ENCODE data around the gene ABCA6.
"Not testable (repeated sequence)": the region's sequence is repeated elsewhere in the genome, so short reads cannot be mapped to it uniquely, and the experiment has no call there.

ABCA6 gene, protein sequence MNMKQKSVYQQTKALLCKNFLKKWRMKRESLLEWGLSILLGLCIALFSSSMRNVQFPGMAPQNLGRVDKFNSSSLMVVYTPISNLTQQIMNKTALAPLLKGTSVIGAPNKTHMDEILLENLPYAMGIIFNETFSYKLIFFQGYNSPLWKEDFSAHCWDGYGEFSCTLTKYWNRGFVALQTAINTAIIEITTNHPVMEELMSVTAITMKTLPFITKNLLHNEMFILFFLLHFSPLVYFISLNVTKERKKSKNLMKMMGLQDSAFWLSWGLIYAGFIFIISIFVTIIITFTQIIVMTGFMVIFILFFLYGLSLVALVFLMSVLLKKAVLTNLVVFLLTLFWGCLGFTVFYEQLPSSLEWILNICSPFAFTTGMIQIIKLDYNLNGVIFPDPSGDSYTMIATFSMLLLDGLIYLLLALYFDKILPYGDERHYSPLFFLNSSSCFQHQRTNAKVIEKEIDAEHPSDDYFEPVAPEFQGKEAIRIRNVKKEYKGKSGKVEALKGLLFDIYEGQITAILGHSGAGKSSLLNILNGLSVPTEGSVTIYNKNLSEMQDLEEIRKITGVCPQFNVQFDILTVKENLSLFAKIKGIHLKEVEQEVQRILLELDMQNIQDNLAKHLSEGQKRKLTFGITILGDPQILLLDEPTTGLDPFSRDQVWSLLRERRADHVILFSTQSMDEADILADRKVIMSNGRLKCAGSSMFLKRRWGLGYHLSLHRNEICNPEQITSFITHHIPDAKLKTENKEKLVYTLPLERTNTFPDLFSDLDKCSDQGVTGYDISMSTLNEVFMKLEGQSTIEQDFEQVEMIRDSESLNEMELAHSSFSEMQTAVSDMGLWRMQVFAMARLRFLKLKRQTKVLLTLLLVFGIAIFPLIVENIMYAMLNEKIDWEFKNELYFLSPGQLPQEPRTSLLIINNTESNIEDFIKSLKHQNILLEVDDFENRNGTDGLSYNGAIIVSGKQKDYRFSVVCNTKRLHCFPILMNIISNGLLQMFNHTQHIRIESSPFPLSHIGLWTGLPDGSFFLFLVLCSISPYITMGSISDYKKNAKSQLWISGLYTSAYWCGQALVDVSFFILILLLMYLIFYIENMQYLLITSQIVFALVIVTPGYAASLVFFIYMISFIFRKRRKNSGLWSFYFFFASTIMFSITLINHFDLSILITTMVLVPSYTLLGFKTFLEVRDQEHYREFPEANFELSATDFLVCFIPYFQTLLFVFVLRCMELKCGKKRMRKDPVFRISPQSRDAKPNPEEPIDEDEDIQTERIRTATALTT (N-terminal part only)

DNA sequence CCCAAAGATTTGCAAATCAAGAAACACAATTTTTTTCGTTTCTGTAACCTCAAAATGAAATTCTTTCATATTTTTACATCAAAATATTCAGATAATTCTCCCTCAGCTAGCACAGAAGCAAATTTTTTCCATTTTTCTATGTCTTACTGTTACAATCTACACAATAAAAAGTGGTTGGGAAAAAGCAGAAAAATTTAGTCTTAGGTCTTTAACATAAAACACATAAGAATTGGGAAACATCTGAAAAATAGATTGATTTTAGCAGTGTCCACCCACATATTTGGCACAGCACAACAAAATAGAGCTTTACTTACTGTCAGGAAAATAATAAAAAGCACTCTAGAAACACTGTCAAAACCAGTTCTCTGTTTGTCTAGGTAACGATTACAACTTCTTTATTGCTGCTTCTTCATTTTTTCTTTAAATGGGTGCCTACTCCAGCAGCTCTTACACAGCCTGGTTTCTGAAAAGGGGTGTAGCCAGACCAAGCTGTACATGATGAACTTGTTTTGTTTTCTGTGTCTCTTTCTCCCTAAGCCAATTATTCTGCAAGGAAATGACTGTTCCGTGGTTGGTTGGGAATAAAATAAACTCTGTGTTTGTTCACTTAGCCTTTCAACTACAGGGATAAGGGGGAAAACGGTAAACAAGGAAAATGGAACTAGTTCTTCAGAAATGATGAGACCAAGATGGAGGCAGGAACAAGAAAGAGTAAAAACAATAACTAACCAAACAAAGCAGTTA lies at the start of gene ABCA6:
Gene ABCA6 (minus strand): TSS at position 465 of the 744 bp plus-strand sequence. CDS start 1,192 bp downstream, outside the sequence.
- DNase-seq (ENCODE audit: low read depth) = no peak

DNA sequence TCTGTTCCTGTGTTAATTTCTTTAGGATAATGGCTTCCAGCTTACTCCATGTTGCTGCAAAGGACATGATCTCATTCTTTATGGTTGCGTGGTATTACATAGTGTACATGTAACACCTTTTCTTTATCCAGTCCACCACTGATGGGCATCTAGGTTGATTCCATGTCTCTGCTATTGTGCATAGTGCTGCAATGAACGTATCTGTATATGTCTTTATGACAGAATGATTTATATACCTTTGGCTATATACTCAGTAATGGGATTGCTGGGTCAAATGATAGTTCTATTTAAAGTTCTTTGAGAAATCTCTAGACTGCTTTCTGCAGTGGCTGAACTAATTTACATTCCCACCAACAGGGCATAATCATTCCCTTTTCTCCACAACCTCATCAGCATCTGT lies 47.1 kb upstream of the ABCA6 start:
- no peak for DNase-seq (ENCODE audit: low read depth)

DNA sequence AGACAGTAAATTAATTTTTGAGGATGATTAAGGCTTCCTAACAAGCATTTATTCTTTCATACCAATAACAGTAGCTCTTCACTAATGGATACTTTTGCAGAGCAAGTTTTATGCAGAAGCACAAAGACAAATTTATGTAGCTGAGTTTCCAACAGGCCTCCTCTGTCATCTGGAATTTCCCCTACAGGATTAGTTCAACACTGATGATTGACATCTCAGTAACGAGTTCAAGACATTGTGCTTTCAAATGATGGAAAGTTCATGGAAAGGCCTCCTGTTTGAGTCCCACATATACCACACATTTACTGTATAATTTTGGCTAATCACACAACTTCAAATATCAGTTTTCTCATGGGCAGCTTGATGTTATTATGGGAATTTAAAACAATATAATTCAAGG lies 46.4 kb upstream of the ABCA6 start:
- DNase-seq (ENCODE audit: low read depth) = no peak

DNA sequence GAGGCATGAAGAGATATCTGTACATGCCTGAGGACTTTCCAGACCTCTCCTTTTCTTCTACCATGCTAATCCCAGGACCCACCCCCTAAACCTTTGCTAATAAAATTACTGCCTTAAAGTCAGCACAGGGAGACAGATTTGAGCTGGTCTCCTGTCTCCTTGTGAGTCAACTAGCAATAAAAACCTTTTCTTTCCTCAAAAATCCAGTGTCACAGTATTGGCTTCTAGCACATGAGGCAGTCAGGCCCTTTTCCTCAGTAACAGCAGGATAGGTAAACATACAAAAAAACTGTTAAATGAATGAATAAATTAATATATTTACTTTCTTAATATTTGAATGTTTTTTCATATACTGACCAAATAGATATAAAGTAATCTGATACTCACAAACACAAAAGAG lies 45.6 kb upstream of the ABCA6 start:
- DNase-seq (ENCODE audit: low read depth) = no peak

DNA sequence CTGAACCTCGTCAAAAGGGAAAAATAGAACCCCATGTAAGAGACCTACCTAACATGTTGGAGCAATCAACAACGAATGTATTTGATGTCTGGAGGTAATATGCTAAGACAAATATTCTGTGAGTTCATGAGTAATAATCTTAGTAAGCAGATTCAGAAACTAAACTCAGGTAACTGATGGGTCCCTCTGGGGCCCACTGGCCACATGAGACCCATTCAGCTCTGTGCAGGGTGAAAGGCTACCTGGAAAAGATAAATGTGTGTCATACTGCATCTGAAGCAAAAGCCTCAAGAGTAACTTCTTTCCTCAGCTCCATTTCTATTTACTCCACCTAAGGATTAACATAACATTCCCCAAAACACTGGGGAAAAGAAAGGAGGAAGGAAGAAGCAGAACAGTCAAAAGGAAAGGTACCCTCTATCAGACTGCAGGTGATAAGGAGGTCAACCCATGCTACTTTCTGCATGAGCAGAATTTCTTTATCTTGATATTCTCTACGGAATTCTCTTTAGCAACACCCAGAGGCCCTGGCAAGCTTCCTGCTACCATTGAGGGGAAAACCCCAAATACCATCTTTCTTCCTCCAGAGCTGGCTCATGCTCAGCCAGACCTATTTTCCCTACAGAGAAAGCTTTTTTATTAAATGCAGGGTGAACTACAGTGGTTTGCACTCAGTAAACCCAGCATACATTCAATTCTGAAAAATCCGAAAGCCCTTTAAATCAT lies 37.7 kb upstream of the ABCA6 start:
- DNase-seq (ENCODE audit: low read depth) = no peak

DNA sequence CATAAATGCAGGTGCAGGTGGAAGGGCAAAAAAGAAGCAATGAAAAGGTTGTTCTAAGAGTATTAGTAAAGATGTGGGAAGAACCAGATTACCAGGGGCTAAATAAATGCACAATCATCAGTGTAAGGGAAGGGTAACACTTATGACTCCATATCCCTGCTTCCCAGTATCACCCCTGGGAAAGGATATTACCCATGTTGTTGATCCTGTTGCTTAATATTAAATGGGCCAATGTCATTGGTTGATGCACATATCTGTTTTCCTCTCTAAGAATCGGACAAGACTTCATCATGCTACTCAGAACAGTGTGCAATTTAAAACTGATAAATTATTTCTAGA lies 34.7 kb upstream of the ABCA6 start:
- DNase-seq (ENCODE audit: low read depth) = no peak

DNA sequence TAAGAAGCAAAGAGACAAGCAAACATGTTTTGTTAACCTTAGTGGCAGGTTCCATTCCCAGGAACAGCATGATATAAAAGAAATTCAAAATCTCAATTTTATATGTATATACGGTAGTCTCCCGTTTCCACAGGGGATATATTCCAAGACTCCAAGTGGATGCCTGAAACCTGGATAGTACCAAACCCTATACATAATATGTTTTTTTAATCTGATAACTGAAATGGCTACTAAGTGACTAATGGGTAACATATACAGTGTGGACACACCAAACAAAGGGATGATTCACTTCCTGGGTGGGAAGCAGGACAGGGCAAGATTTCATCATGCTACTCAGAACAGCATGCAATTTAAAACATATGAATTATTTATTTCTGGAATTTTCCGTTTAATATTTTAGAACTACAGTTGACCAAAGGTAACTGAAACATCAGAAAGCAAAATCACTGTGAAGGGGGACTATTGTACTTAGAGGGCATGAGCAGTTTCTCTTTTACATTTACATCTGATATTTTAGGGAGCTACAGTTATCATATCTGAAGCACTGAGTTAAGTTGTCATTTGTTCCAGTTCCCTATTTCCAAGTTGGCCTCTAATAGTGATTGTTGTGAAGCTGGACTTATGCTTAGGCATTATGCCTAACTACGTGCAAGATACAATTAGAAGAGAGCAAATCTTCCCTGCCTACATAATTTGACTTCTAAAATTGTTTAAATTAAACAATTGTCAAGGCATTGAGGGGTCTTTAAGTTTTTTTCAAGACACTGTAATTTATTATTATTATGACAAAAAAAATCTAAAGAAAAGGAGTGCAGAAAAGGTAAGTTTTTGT lies 34.1 kb upstream of the ABCA6 start:
- DNase-seq (ENCODE audit: low read depth) = no peak

DNA sequence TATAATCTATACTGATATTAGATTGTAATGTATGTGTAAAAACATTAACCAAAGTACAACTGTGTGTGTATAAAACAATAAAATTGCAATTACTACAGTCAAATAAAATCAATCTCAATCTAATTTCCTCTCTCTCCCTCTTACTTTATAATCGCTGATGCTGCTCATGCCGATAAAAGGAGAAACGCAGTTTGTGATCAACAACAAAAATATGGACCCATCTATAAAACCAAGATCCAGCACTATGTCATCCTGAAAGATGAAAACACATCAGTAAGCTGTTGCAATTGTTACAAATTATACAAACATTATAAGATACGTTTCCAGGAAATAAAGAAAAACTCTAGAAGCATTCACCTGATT lies 33.5 kb upstream of the ABCA6 start:
- DNase-seq (ENCODE audit: low read depth) = no peak

DNA sequence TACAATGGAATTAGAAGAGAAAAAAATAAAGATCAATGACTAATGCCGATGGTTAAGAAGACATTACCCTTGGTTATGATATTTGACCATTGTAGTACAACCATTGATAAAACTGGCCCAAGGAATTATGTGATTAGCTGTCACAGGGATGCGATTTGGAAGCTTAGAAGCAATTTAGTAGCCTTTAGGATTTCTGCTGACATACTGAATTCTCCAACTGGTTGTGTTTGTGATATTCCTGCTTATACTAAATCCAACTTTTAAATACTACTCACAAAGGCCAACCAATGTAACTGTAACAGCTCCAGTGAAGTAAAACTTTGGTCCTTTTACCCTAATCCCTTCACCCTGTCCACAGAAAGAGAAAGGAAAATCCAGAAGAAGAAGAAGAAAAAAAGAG lies 31.4 kb upstream of the ABCA6 start:
- DNase-seq (ENCODE audit: low read depth) = no peak

DNA sequence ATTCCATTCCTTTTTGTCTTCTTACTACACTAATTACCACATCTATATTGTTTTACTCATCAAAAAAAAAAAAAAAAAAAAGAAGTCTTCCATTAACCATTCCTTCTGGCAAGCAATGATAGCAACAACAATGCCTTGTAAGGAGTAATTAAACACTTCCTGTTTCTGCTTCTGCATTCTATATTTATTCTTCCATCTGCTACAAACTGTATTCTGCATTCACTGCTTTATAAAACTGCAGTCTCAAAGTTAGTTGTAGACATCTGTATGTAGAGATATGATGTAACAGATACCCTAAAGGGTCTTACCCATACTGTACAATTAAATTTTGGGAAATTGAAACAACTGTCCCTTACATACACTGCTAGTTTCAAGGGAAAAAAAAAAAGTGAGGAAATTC lies 28.7 kb upstream of the ABCA6 start:
- no peak for DNase-seq (ENCODE audit: low read depth)

DNA sequence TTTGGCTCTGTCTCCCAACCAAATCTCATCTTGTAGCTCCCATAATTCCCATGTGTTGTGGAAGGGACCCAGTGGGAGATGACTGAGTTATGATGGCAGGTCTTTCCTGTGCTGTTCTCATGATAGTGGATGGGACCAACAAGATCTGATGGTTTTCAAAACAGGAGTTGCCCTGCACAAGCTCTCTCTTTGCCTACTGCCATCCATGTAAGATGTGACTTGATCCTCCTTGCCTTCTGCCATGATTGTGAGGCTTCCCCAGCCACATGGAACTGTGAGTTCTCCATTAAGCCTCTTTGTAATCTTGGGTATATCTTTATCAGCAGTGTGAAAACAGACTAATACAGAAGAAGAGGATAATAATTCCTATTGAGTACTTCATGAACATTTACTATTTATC lies 26.9 kb upstream of the ABCA6 start:
- DNase-seq (ENCODE audit: low read depth) = not testable (repeated sequence)

DNA sequence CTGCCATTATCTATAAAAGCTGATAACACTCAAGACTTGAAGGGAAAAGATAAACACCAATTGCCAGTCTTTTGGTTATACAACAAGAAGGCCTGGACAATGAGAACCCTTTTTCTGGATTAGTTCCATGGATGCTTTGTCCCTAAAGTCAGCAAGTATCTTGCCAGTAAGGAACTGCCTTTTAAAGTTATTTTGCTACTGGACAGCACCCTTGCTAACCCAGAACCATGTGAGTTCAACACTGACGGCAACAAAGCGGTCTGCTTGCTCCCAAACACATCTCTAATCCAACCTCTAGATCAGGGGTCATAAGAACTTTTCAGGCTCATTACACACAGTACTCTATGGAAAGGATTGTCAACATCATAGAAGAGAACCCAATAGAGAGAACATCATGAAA lies 25.3 kb upstream of the ABCA6 start:
- no peak for DNase-seq (ENCODE audit: low read depth)

DNA sequence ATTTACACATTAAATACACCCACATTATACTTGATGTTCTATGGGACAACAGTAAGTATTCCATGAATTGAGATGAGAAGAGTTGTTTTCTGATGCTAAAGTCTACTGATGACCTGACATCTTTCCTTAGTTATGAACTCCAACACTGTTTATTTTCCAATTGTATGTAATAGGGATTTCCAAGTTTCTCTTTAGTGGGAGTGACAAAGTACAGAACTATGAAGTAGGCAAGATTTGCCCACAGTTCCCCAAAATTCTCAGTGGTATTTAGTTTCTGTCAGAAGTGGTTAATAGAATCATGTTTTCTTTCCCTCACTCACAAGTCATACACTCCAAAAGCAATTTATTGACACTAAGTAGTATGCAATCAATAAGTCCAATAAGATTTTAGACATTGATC lies 22.5 kb upstream of the ABCA6 start:
- DNase-seq (ENCODE audit: low read depth) = no peak

DNA sequence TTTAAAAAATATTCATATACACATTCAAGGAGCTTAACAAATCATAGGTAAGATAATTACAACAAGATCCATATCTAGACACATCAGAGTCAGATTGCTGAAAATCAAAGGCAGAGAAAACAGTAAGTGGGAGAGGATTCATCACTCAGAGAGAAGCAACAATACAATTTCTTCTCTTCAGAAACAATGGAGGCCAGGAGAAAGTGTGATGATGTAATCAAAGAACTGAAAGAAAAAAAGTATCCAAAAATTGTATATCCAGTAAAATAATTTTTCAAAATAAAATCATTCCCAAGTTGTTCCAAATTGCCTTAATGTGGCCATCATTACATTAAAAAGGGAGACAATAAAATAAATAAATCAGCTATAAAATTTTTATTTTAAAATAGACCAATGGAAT lies 17.7 kb upstream of the ABCA6 start:
- DNase-seq (ENCODE audit: low read depth) = no peak

DNA sequence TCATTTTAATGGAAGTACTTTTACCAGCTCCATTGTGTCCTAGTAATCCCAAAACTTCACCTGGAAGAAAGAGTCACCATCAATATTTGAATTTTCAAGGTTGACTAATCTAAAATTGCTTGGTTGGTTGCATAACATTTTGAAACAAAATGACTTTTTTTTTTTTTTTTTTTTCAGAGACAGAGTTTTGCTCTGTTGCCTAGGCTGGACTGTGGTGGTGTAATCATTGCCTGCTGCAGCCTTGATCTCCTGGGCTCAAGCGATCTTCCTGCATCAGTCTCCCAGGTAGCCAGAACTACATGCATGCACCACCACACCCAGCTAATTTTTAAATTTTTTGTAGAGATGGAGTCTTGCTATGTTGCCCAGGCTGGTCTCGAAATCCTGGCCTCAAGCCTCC lies 12.6 kb upstream of the ABCA6 start:
- DNase-seq (ENCODE audit: low read depth) = no peak

DNA sequence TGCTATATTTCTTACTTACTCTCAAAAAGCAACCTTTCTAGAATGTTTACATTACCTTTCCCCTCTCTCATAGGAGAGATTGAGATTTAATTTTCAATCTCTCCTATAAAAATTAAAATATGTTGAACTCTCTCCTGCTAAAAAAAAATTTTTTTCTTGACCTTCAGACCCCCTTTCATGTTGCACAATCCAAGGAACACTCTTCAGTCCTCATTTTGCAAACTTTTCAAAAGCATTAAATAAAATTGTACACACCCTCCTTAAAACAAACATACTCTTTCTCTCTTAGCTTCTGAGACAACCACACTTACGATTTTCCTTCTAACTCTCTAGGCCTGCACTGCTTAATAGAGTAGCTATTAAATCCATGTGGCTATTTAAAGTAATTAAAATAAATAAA lies 8.6 kb upstream of the ABCA6 start:
- no peak for DNase-seq (ENCODE audit: low read depth)

DNA sequence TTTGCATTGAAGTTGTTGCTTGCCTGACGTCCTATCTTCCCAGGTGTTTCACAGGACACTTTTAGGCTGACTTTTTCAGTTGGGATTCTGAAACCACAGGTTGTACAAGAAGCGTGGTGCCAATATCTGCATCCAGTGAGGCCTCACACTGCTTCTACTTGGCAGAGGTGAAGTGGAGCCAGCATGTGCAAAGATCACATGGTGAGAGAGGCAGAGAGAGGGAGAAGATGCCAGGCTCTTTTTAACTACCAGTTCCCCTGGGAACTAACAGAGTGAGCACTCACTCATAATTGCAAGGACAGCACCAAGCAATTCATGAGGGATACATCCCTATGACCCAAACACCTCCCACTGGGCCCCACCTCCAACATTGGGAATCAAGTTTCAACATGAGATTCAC lies 5.8 kb upstream of the ABCA6 start:
- DNase-seq (ENCODE audit: low read depth) = no peak

DNA sequence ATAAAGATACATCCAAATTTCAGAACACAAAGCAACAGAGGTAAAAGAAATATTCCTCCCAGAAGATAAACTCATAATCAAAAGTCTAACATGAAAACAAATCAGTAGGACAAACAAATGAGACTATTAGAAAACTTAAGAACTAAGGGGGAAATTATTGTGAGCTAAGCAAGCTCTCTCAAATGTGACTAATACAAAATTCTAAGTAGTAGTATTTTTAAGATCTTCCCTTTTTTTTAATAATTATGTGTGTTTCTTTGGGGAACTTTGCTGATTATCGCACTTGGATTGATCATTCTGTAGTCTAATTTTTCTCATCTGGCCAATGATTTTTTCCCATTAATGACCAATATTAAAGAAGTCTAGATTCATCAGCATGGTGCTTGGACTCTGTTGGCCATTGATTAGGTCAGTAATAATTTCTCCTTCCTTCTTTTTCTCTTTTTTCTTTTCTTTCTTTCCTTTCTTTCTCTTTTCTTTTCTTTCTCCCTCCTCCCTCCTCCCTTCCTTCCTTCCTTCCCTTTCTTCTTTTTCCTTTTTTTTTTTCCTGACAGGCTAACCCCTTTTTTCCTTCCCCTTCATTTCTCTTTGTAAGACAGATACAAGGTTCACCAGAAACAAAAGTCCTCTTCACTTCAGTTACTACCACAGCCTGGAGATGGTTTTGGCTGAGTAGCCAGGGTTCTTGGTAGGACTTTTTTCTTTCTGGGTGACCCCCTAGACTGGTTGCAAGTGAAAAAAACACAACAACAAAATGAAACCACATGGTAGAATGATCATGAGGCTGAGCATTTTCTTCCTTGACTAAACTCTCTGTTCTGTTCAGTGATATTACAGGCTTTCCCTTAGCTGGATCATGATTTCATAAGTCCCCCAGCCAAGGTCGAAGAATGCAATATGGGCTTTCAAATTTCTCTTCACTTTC lies 2.9 kb upstream of the ABCA6 start:
- no peak for DNase-seq (ENCODE audit: low read depth)

DNA sequence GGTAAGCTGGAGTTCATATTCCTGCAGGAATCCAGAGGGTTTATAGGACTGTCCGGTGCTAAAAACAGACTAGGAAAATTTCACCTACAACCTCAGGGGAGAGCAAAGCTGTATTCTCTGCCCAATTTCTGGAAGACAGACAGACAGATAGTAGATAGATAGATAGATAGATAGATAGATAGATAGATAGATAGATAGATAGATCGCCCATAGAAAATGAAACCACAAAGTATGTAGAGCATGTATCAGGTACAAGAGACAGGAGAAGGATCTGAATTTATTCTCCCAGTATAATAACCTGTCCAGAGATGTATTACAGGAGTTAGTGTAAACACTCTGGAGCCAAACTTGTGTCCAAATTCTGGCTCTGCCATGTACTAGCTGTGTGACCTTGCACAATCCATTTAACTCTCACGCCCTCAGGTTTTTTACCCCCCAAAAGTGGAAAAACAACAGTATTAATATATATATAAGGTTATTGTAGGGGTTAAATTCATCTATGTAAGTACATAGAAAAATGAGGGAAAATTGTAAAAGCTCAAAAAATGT lies 2.1 kb upstream of the ABCA6 start:
- DNase-seq (ENCODE audit: low read depth) = no peak

All from stimulated activated CD8-positive, alpha-beta memory T cell treated with anti-CD3 and anti-CD28 coated beads, Interleukin-4, amount 100 ng/mL, for 24 hours (primary cell).